ENCODE results near the gene MOV10.
A peak's percentile ranks its signal among the peaks of the same experiment; 100 is the strongest.

The MOV10 gene, protein sequence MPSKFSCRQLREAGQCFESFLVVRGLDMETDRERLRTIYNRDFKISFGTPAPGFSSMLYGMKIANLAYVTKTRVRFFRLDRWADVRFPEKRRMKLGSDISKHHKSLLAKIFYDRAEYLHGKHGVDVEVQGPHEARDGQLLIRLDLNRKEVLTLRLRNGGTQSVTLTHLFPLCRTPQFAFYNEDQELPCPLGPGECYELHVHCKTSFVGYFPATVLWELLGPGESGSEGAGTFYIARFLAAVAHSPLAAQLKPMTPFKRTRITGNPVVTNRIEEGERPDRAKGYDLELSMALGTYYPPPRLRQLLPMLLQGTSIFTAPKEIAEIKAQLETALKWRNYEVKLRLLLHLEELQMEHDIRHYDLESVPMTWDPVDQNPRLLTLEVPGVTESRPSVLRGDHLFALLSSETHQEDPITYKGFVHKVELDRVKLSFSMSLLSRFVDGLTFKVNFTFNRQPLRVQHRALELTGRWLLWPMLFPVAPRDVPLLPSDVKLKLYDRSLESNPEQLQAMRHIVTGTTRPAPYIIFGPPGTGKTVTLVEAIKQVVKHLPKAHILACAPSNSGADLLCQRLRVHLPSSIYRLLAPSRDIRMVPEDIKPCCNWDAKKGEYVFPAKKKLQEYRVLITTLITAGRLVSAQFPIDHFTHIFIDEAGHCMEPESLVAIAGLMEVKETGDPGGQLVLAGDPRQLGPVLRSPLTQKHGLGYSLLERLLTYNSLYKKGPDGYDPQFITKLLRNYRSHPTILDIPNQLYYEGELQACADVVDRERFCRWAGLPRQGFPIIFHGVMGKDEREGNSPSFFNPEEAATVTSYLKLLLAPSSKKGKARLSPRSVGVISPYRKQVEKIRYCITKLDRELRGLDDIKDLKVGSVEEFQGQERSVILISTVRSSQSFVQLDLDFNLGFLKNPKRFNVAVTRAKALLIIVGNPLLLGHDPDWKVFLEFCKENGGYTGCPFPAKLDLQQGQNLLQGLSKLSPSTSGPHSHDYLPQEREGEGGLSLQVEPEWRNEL

DNA sequence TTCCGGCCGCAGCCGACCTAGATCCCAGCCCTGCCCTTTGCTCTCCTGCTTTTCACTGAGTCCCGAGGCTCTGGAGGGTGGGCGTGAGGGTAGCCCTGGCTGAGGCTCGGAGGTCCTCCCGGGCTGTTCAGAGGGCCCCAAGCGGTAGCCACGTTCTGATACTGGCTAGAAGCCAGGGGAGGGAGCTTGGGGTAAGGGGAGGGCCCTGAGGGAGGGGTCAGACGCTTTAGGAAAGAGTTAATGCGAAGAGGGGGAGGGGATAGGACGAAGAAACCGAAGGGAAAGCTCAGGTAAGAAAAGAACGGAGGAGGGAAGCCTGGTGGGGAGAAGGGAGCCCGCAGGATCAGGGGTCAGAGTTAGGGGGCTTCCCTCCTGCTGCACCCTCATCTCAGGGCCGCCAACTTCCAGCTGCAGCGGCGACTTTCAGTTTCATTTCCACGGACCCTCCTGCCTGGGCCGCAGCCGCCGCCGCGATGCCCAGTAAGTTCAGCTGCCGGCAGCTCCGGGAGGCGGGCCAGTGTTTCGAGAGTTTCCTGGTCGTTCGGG lies at the start of gene MOV10:
Gene MOV10 (plus strand): TSS at position 220 of the 546 bp plus-strand sequence. CDS start 254 bp downstream, at position 474.
- H3K36me3 ChIP-seq (ENCODE audit: control insufficient read depth, insufficient read depth, low read length): peaks cover 8% of the 10 kb centered on the region
- peak within 1 kb of the TSS; percentile 86 for H3K4me3 ChIP-seq (replicated peaks; ENCODE audit: low read depth, low read length)
- no peak for TF ChIP-seq CTCF (IDR thresholded peaks at IDR 0.05; ENCODE audit: insufficient read depth, low read length, poor library complexity, severe bottlenecking)
- H3K27me3 ChIP-seq (replicated peaks; ENCODE audit: control insufficient read depth, insufficient read depth, low read length): no peaks in the 10 kb centered on the region
- DNase-seq (ENCODE audit: extremely low read depth, insufficient read length): peak; percentile 81

DNA sequence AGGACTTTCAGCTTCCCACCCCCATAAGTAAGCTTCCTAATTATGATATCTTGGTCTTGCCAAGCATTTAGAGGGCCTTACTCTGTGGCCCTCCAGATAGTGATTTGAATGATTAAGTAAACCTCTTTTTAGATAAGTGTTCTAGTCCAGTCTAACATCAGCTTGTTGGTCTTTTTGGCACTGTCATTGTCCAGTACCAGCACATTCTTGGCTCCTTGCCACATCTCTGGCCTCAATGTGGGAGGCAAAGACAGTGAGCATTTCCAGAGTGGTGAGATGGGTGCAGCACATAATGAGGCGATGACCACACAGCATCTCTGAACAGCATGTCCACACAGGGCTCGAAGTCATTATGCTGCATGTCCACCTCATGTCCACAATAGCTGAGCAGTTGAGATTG lies 48.8 kb upstream of the MOV10 start:
- peaks cover 3% of the 10 kb centered on the region for H3K36me3 ChIP-seq (ENCODE audit: control insufficient read depth, insufficient read depth, low read length)
- H3K27me3 ChIP-seq (replicated peaks; ENCODE audit: control insufficient read depth, insufficient read depth, low read length): no peaks in the 10 kb centered on the region
- DNase-seq (ENCODE audit: extremely low read depth, insufficient read length): no peak
- no peak for TF ChIP-seq CTCF (IDR thresholded peaks at IDR 0.05; ENCODE audit: insufficient read depth, low read length, poor library complexity, severe bottlenecking)
- no peak overlapping the region for H3K4me3 ChIP-seq (replicated peaks; ENCODE audit: low read depth, low read length)

- Histone ChIP-seq H3K36me3 (ENCODE audit: control insufficient read depth, insufficient read depth, low read length) (peaks cover 3% of the 10 kb centered on the region), H3K4me3 (replicated peaks; ENCODE audit: low read depth, low read length) (no peak overlapping the region), H3K27me3 (replicated peaks; ENCODE audit: control insufficient read depth, insufficient read depth, low read length) (no peaks in the 10 kb centered on the region)
- no peak for TF ChIP-seq CTCF (IDR thresholded peaks at IDR 0.05; ENCODE audit: insufficient read depth, low read length, poor library complexity, severe bottlenecking)
- DNase-seq (ENCODE audit: extremely low read depth, insufficient read length): no peak
Measured at GRCh38 chr1:112626193-112626592, 48.3 kb upstream of the MOV10 start.

DNA sequence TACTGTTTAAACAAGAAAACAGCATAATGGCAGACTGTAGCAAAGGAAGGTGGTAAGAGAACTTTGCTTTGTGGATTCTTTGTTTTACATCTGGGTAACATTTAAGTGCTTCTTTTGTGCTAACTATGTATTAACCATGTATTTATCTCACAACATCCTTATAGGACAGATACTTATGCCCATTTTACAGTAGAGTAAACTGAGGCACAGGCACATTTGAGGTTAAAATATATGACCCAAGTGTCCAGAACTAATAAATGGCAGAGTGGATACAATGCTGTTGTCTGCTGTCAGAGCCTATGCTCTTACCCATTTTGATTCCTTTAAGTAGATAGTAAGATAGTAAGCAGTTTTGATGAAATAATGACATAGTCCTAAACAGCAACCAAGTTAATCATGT lies 47.6 kb upstream of the MOV10 start:
- Histone ChIP-seq H3K4me3 (replicated peaks; ENCODE audit: low read depth, low read length) (no peak overlapping the region), H3K36me3 (ENCODE audit: control insufficient read depth, insufficient read depth, low read length) (peaks cover 3% of the 10 kb centered on the region), H3K27me3 (replicated peaks; ENCODE audit: control insufficient read depth, insufficient read depth, low read length) (no peaks in the 10 kb centered on the region)
- no peak for TF ChIP-seq CTCF (IDR thresholded peaks at IDR 0.05; ENCODE audit: insufficient read depth, low read length, poor library complexity, severe bottlenecking)
- no peak for DNase-seq (ENCODE audit: extremely low read depth, insufficient read length)

- no peaks in the 10 kb centered on the region for H3K27me3 ChIP-seq (replicated peaks; ENCODE audit: control insufficient read depth, insufficient read depth, low read length)
- no peak overlapping the region for H3K4me3 ChIP-seq (replicated peaks; ENCODE audit: low read depth, low read length)
- no peak for DNase-seq (ENCODE audit: extremely low read depth, insufficient read length)
- H3K36me3 ChIP-seq (ENCODE audit: control insufficient read depth, insufficient read depth, low read length): peaks cover 3% of the 10 kb centered on the region
- no peak for TF ChIP-seq CTCF (IDR thresholded peaks at IDR 0.05; ENCODE audit: insufficient read depth, low read length, poor library complexity, severe bottlenecking)
Measured at GRCh38 chr1:112628516-112628915, 45.9 kb upstream of the MOV10 start.
